Activated CD4-positive, CD25-positive, alpha-beta regulatory T cell treated with anti-CD3 and anti-CD28 coated beads, Interleukin-2, amount 50 U/mL, for 72 hours (primary cell): ENCODE measurements around the gene PRDM16.

Experiments used
- DNase-seq: peaks from one replicate; pipeline ENCODE4 v3.0.0; 2021

The PRDM16 gene

GRCh38 chr1:3068564-3069431, at the start of gene PRDM16:
Gene PRDM16 (plus strand): TSS chr1:3069203. CDS start chr1:3069260, 57 bp downstream.
- no peak for DNase-seq

- DNase-seq: no peak
Observed at GRCh38 chr1:3019516-3020051, 49.4 kb upstream of the PRDM16 start.

GRCh38 chr1:3020263-3020909, 48.6 kb upstream of the PRDM16 start:
- no peak for DNase-seq

GRCh38 chr1:3021233-3021671, 47.8 kb upstream of the PRDM16 start, which contains the start of gene ACTRT2:
Gene ACTRT2 (plus strand): TSS chr1:3021467. CDS start chr1:3021687, 220 bp downstream.
- no peak for DNase-seq

GRCh38 chr1:3021801-3022401, 47.1 kb upstream of the PRDM16 start:
- no peak for DNase-seq

- no peak for DNase-seq
Observed at GRCh38 chr1:3022511-3022973, 46.5 kb upstream of the PRDM16 start.

- no peak for DNase-seq
Observed at GRCh38 chr1:3022976-3023375, 46.0 kb upstream of the PRDM16 start.

GRCh38 chr1:3024019-3024418, 45.0 kb upstream of the PRDM16 start:
- DNase-seq: no peak

GRCh38 chr1:3024588-3024987, 44.4 kb upstream of the PRDM16 start:
- no peak for DNase-seq

GRCh38 chr1:3026124-3026523, 42.9 kb upstream of the PRDM16 start:
- no peak for DNase-seq

- DNase-seq: peak; percentile 13
Observed at GRCh38 chr1:3026581-3027391, 42.2 kb upstream of the PRDM16 start.

- no peak for DNase-seq
Observed at GRCh38 chr1:3027611-3028371, 41.2 kb upstream of the PRDM16 start.

- peak; percentile 9 for DNase-seq
Observed at GRCh38 chr1:3028531-3029282, 40.3 kb upstream of the PRDM16 start.

- DNase-seq: peak; percentile 16
Observed at GRCh38 chr1:3029481-3029961, 39.5 kb upstream of the PRDM16 start.

GRCh38 chr1:3029991-3030662, 38.9 kb upstream of the PRDM16 start:
- DNase-seq: no peak

GRCh38 chr1:3030663-3031381, 38.2 kb upstream of the PRDM16 start:
- DNase-seq: no peak

- no peak for DNase-seq
Observed at GRCh38 chr1:3031401-3032221, 37.4 kb upstream of the PRDM16 start.

GRCh38 chr1:3032371-3033039, 36.5 kb upstream of the PRDM16 start:
- no peak for DNase-seq
